ENCODE results near the gene MYO9B. TPM values are rescaled to one million over a fixed set of nuclear protein-coding genes. Genes with fewer than 3 reads are reported as not detected.

Gene MYO9B
- total and polyA plus RNA-seq, 2 of the 13 experiments (the other 11 are each of a cell fraction or from before 2014, with no cell fraction given), result 18.0 to 18.3 TPM

DNA sequence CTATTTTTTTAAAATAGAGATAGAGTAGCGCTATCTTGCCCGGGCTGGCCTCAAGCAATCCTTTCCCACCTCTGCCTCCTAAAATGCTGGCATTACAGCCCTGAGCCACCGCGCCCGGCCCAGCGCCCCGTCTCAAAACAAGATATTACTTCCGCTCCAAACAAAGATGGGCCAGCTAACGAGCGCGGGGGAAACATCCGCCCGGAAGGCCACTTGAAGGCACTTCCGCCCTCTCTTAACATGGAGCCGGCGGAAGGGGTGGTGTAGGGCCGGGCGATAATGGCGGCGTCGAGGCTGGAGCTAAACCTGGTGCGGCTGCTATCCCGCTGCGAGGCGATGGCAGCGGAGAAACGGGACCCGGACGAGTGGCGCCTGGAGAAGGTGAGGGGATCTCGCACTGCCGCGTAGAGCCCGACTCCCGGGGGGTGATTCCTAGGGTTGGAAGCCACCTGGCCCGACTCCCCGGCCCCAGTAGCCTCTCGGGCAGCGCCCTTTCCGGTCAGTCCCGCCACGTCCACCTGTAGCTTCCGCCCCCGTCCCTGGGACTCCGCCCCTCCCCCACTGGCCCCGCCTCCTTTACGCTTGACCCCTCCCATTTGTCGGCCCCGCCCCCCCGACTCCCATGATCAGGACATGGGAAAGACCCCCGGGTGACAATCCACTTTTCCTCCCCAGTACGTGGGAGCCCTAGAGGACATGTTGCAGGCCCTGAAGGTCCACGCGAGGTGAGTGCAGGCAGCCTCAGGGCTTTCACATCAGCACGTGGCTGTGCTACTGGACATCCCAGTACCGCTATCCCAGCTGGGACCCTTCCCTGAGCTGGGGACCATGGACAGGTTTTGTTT lies 139.8 kb downstream of the MYO9B start, which contains the start of gene USE1 (continued):
- TF ChIP-seq, protein P1, sequence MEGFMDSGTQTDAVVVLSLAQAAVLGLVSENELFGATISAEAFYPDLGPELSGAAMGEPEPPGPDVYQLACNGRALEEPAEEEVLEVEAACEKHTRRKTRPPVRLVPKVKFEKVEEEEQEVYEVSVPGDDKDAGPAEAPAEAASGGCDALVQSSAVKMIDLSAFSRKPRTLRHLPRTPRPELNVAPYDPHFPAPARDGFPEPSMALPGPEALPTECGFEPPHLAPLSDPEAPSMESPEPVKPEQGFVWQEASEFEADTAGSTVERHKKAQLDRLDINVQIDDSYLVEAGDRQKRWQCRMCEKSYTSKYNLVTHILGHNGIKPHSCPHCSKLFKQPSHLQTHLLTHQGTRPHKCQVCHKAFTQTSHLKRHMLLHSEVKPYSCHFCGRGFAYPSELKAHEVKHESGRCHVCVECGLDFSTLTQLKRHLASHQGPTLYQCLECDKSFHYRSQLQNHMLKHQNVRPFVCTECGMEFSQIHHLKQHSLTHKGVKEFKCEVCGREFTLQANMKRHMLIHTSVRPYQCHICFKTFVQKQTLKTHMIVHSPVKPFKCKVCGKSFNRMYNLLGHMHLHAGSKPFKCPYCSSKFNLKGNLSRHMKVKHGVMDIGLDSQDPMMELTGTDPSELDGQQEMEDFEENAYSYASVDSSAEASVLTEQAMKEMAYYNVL (CRISPR knock-in tag; IDR thresholded peaks at IDR 0.05; ENCODE audit: borderline replicate concordance), result peak; percentile 69; the same call in 1 of the 2 replicates
- TF ChIP-seq ELF3 (CRISPR knock-in tag; IDR thresholded peaks at IDR 0.05) (peak; percentile 91), PCBP2 (optimal IDR thresholded peaks at IDR 0.05; ENCODE audit: low read depth, low read length, poor library complexity, severe bottlenecking) (no peak), HDAC2 (CRISPR knock-in tag; IDR thresholded peaks at IDR 0.05) (peak; percentile 63), SNAI1 (CRISPR knock-in tag; IDR thresholded peaks at IDR 0.05; ENCODE audit: borderline replicate concordance) (peak; percentile 76; the same call in 1 of the 2 replicates), TCF12 (IDR thresholded peaks at IDR 0.05) (no peak), TCF12 (CRISPR knock-in tag; IDR thresholded peaks at IDR 0.05) (peak; percentile 52; the same call in 1 of the 2 replicates), ZNF468 (CRISPR knock-in tag; IDR thresholded peaks at IDR 0.05) (0 out of 2 replicates have a peak, but pooled peaks have one; percentile 43), ZNF441 (CRISPR knock-in tag; IDR thresholded peaks at IDR 0.05; ENCODE audit: borderline replicate concordance) (peak; percentile 54; the same call in 1 of the 2 replicates), SMAD1 (CRISPR knock-in tag; IDR thresholded peaks at IDR 0.05; ENCODE audit: borderline replicate concordance, low read depth) (0 out of 2 replicates have a peak, but pooled peaks have one; percentile 8), IRX3 (CRISPR knock-in tag; IDR thresholded peaks at IDR 0.05; ENCODE audit: borderline replicate concordance, low read depth) (0 out of 2 replicates have a peak, but pooled peaks have one; percentile 4), PHB2 (IDR thresholded peaks at IDR 0.05; ENCODE audit: partially characterized antibody) (no peak), CC2D1A (CRISPR knock-in tag; IDR thresholded peaks at IDR 0.05) (0 out of 2 replicates have a peak, but pooled peaks have one; percentile 79), ZNF451 (CRISPR knock-in tag; IDR thresholded peaks at IDR 0.05) (peak; percentile 77; the same call in 1 of the 2 replicates), ZNF816 (CRISPR knock-in tag; IDR thresholded peaks at IDR 0.05; ENCODE audit: borderline replicate concordance) (peak; percentile 43; the same call in 1 of the 2 replicates), HCFC1 (IDR thresholded peaks at IDR 0.05; ENCODE audit: low read depth, low read length) (peak; percentile 78), SUZ12 (IDR thresholded peaks at IDR 0.05; ENCODE audit: low read depth, low read length) (no peak), ELF4 (CRISPR knock-in tag; IDR thresholded peaks at IDR 0.05; ENCODE audit: borderline replicate concordance) (peak; percentile 97), ZNF781 (CRISPR knock-in tag; IDR thresholded peaks at IDR 0.05; ENCODE audit: borderline replicate concordance, not compliant biosample characterization) (no peak), ZNF652 (CRISPR knock-in tag; IDR thresholded peaks at IDR 0.05; ENCODE audit: borderline replicate concordance, low read depth) (peak; percentile 60; the same call in 1 of the 2 replicates), ZSCAN30 (CRISPR knock-in tag; IDR thresholded peaks at IDR 0.05) (no peak)
- TF ChIP-seq, protein P2, sequence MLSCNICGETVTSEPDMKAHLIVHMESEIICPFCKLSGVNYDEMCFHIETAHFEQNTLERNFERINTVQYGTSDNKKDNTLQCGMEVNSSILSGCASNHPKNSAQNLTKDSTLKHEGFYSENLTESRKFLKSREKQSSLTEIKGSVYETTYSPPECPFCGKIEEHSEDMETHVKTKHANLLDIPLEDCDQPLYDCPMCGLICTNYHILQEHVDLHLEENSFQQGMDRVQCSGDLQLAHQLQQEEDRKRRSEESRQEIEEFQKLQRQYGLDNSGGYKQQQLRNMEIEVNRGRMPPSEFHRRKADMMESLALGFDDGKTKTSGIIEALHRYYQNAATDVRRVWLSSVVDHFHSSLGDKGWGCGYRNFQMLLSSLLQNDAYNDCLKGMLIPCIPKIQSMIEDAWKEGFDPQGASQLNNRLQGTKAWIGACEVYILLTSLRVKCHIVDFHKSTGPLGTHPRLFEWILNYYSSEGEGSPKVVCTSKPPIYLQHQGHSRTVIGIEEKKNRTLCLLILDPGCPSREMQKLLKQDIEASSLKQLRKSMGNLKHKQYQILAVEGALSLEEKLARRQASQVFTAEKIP (CRISPR knock-in tag; IDR thresholded peaks at IDR 0.05; ENCODE audit: borderline replicate concordance), result no peak
